Thyroid gland (tissue), 4 donors: ENCODE results near the gene DHRS1. TPM values are rescaled to one million over a fixed set of nuclear protein-coding genes. Genes with fewer than 3 reads are reported as not detected.

Experiments
- DNase-seq, 2 donors: peaks; one replicate each; pipeline ENCODE4 v3.0.0-alpha.2; 2019
- H3K27ac ChIP-seq, 3 donors: fragments of 200-600 bp; sonication (generic); 1 replicate in 2 of 3; 2 replicates in 1 of 3; pipeline ENCODE4 v1.5.1; 2016 to 2019; ENCODE audit warnings: mild to moderate bottlenecking in 1 of 3, moderate library complexity in 1 of 3
- H3K27me3 ChIP-seq: fragments of 200-600 bp; sonication (generic); one replicate; pipeline ENCODE4 v1.5.1; 2019
- H3K36me3 ChIP-seq, 2 donors: fragments of 200-600 bp; sonication (generic); one replicate each; pipeline ENCODE4 v1.5.1; 2016 to 2019
- H3K4me1 ChIP-seq, 2 donors: fragments of 200-600 bp; sonication (generic); one replicate each; pipeline ENCODE4 v1.5.1; 2017 to 2019
- H3K4me3 ChIP-seq, 3 donors: fragments of 200-600 bp; sonication (generic); replicated peaks in 1 of 3; 1 replicate in 2 of 3; 2 replicates in 1 of 3; pipeline ENCODE4 v1.5.1; 2016; ENCODE audit warnings: mild to moderate bottlenecking in 1 of 3
- H3K9me3 ChIP-seq: fragments of 200-600 bp; sonication (generic); one replicate; pipeline ENCODE4 v1.5.1; 2017
- CTCF ChIP-seq, 6 experiments: fragments of 200-600 bp in 3 of 6; fragments of 450-650 bp in 3 of 6; sonication (generic) in 3 of 6; IDR thresholded peaks; one replicate each; pipeline ENCODE4 v1.5.1; 2016 to 2019; ENCODE audit warnings: antibody characterized with exemption in 6 of 6, mild to moderate bottlenecking in 2 of 6, inconsistent platforms in 1 of 6, moderate library complexity in 1 of 6
- POLR2A ChIP-seq, 2 donors: fragments of 450-650 bp; IDR thresholded peaks; one replicate each; pipeline ENCODE4 v1.6.1; 2017; ENCODE audit warnings: antibody characterized with exemption in 2 of 2, mild to moderate bottlenecking in 2 of 2, moderate library complexity in 1 of 2
- WGBS, 2 donors: methylation state at CpG; one replicate each; pipeline ENCODE4 v1.1.5; 2017; 5-methylcytosine and 5-hydroxymethylcytosine counted together
- intact Hi-C: fragments of 100-400 bp; cut with DNase I; formaldehyde crosslinking; loops from one replicate; pipeline ENCODE4 v1.15.1; 2023
- total RNA-seq, 4 donors: library from RNA; depleted of rRNA; stranded (reverse); fragments of >200 nt; gene quantifications; one replicate each; pipeline ENCODE4 v1.2.3, GENCODE V29; 2016

DHRS1 gene
- total RNA-seq, 4 donors from 2014 or later, result 35.2 to 59.3 (median 38.3) TPM

- Histone ChIP-seq H3K4me3 (no peak overlapping the region), H3K27me3 (no peaks in the 10 kb centered on the region), H3K4me1 (peaks cover 15 to 17% of the 10 kb centered on the region in 2 donors), H3K9me3 (no peaks in the 10 kb centered on the region), H3K36me3 (peaks cover 0 to 10% of the 10 kb centered on the region in 2 donors), H3K27ac (no peak overlapping the region)
- 67 to 68% methylated on average over 12 of the region's 12 CpGs for WGBS, 2 donors
- TF ChIP-seq CTCF (IDR thresholded peaks at IDR 0.05) (peak; percentile 24 to 69 (median 54)), POLR2A (IDR thresholded peaks at IDR 0.05) (no peak)
- peak; percentile 54 to 60 for DNase-seq
- intact Hi-C loops, result no loop called here
Measured at GRCh38 chr14:24296341-24297157, 3.0 kb downstream of the DHRS1 start.

GRCh38 chr14:24293525-24293924, 6.1 kb downstream of the DHRS1 start:
- Histone ChIP-seq H3K9me3 (no peaks in the 10 kb centered on the region), H3K4me1 (peaks cover 0 to 3% of the 10 kb centered on the region in 2 donors), H3K27me3 (no peaks in the 10 kb centered on the region), H3K4me3 (no peak overlapping the region), H3K36me3 (peaks cover 7 to 17% of the 10 kb centered on the region in 2 donors), H3K27ac (no peak overlapping the region)
- 89 to 96% methylated on average over 2 of the region's 2 CpGs for WGBS, 2 donors
- no peak for TF ChIP-seq CTCF (IDR thresholded peaks at IDR 0.05)
- no peak for TF ChIP-seq POLR2A (IDR thresholded peaks at IDR 0.05)
- no peak for DNase-seq
- intact Hi-C loops, result no loop called here

- intact Hi-C loops, result no loop called here
- H3K9me3 ChIP-seq, result no peaks in the 10 kb centered on the region
- no peak for DNase-seq
- TF ChIP-seq CTCF (IDR thresholded peaks at IDR 0.05), result no peak
- TF ChIP-seq POLR2A (IDR thresholded peaks at IDR 0.05), result no peak
- no peaks in the 10 kb centered on the region for H3K4me1 ChIP-seq
- H3K27ac ChIP-seq, result no peak overlapping the region
- no peaks in the 10 kb centered on the region for H3K27me3 ChIP-seq
- H3K36me3 ChIP-seq, result peaks cover 7 to 17% of the 10 kb centered on the region in 2 donors
- 94 to 95% methylated on average over 11 of the region's 11 CpGs for WGBS, 2 donors
- H3K4me3 ChIP-seq, result no peak overlapping the region
Measured at GRCh38 chr14:24292118-24292807, 7.3 kb downstream of the DHRS1 start.

- Histone ChIP-seq H3K4me3 (no peak overlapping the region), H3K27ac (no peak overlapping the region), H3K9me3 (no peaks in the 10 kb centered on the region), H3K4me1 (no peaks in the 10 kb centered on the region), H3K36me3 (peaks cover 7 to 17% of the 10 kb centered on the region in 2 donors), H3K27me3 (no peaks in the 10 kb centered on the region)
- intact Hi-C loops, result no loop called here
- no peak for DNase-seq
- no peak for TF ChIP-seq CTCF (IDR thresholded peaks at IDR 0.05)
- TF ChIP-seq POLR2A (IDR thresholded peaks at IDR 0.05), result no peak
- WGBS, 2 donors, result 92% methylated on average over 3 of the region's 3 CpGs
Measured at GRCh38 chr14:24291446-24292117, 8.0 kb downstream of the DHRS1 start.
